AML-193 (cell line): ENCODE measurements around the gene CMTM4.
"Not testable (repeated sequence)": the region's sequence is repeated elsewhere in the genome, so short reads cannot be mapped to it uniquely, and the experiment has no call there.

Experiments used
- DNase-seq, 2 experiments: peaks; one replicate each; lab custom pipeline; 2025; lab: John Stamatoyannopoulos, UW

The CMTM4 gene

DNA sequence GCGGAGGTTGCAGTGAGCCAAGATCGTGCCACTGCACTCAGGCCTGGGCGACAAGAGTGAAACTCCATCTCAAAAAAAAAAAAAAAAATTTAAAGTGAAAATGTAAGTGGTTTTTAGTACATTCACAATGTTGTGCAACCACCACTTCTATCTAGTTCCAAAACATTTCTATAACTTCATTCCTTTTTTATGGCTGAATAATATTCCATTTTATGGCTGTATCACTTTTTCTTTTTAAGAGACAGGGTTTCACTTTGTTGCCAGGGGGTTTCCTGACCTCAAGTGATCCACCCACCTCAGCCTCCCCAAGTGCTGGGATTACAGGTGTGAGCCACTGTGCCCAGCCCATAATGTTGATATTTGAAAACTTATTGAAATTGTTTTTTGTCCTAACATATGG lies 103.7 kb downstream of the CMTM4 start:
- no peak for DNase-seq

DNA sequence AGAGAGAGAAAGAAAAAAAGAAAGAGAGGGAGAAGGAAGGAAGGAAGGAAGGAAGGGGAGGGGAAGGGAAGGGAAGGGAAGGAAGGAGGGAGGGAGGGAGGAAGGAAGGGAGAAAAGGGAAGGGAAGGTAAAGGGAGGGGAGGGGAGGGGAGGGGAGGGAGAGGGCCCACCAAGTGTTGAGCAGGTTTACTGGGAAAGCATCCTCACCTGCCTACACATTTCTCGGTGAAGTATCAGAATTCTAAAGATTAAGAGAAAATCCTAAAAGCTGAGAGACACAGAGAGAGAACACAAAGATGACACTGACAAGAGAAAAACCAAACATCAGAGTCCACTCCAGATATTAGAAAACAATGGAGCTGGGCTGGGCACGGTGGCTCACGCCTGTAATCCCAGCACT lies 104.3 kb downstream of the CMTM4 start:
- no peak for DNase-seq

DNA sequence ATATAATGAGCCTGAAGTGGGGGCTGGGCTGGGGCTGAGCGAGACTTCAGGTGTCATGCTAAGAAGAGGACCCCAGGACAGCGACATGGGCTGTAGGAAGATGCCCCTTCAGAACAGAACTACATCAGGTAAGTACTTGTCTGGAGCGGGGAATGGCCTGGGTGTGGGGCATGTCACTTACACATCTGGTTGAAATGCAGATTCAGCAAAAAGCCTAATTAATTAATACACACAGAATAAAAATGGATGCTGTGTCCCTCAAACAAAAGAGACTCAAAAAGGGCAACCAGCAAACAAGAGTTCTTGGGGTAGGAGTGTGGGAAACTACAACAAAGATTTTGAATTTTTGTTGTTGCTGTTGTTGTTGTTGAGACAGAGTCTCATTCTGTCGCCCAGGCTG lies 105.5 kb downstream of the CMTM4 start:
- DNase-seq = no peak

DNA sequence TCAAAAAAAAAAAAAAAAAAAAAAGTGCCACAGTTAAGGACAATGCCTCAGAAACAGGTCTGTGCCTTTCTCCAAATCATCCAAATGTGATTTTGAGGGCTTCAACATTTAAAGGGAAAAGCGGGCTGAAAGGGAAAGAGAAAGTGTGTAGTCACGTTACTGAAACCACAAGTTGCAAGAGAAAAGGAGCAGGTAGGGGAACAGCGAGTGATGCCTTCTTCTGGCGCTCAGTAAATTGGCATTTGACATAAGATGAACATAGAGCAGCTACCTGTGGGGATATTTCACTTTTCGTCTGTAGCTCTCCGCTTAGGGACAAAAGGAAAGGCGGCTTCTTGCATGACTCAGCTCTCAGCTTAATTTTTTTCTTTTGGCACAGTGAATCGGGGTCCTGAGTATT lies 106.2 kb downstream of the CMTM4 start:
- peak; percentile 22 to 34 for DNase-seq

DNA sequence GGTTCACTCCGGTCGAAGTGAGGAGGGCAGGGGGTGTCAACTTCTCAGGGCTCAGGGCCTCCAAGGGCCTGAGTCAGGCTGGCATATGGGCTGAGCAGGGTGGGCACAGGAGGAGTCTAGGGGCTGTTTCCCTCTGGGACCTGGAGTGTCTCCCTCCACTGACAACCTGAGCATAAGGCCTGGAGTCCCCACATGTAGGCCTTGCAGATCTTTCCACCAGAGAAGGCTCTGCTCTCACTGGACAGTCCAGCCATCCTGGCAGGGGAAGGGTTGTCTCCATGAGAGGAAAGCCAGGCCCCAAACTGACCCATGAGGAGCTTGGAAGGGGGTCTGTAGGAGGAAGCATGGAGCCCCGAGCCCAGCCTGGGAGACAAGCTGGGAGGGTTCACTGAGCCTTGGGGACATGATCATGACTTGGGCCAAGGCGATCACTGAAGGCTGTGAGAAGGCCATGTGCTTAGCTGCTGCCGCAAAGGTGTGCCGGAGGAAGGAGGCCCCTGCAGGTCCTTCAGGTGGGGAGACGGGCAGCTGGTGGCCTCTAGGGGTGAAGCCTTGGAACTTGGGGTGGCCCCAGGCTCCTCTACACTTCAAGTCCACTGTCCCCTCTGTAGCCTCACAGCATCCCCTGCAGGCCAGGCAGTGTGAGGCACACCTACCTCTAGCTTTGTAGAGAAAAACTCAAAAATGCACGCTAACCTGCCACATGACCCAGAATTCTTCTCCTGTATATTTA lies 107.4 kb downstream of the CMTM4 start:
- peak; percentile 82 to 90 for DNase-seq

DNA sequence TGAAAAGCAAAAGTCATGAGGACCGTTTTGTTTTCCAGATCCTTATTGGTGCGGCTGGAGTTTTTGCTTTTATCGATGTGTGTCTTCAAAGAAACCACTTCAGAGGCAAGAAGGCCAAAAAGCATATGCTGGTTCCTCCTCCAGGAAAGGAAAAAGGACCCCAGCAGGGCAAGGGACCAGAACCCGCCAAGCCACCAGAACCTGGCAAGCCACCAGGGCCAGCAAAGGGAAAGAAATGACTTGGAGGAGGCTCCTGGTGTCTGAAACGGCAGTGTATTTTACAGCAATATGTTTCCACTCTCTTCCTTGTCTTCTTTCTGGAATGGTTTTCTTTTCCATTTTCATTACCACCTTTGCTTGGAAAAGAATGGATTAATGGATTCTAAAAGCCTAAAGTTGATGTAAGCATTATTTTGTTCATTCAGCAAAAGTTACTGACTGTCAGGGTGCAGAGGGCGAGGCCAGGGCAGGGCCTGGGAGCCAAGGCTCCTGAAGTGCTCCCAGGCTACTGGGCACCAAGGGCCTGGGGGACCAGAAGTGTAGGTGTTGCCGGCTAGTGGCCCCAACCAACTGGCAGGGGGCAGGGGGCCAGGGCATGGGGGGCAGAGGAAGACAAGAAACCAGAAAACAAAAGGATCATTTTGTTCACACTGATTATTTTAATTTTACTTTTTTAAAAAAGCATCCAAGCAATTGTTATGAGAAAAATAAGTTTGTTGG lies 108.5 kb downstream of the CMTM4 start:
- no peak for DNase-seq

DNA sequence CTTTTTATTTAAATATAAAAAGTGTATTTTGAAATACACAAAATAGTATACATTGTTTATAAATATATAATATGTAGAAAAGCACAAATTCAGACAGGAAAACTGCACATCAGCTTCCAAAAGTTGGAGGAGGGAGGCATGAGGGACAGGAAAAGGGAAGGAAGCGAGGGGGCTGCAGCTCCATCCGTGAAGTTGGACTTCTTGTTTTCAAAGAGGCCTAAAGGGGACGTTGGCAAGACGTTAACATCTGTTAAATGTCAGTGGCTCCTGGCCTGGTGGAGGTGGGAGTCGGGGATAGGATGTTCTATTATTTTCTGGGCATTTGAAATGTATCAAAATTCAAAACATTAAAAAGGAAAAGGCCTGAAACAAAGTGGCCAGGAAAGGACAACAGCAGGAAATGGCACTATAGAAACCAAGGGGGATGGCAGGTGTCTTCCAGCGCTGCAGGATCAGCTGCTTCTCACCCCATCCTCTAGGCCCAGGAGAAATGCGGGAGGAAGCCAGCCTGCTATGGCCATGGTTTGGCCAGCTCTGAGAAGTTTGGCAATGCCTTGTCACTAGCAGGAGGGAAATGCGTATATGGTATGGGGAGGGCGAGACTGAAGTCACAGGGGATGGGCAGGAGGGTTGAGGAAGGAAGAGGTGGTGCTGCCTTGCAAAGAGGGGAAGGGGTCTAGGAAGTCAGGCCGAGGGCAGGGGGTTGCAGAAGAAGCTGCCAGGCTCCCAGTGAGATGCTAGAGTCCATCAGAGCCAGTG lies 110.9 kb downstream of the CMTM4 start:
- peak; percentile 22 to 29 for DNase-seq

DNA sequence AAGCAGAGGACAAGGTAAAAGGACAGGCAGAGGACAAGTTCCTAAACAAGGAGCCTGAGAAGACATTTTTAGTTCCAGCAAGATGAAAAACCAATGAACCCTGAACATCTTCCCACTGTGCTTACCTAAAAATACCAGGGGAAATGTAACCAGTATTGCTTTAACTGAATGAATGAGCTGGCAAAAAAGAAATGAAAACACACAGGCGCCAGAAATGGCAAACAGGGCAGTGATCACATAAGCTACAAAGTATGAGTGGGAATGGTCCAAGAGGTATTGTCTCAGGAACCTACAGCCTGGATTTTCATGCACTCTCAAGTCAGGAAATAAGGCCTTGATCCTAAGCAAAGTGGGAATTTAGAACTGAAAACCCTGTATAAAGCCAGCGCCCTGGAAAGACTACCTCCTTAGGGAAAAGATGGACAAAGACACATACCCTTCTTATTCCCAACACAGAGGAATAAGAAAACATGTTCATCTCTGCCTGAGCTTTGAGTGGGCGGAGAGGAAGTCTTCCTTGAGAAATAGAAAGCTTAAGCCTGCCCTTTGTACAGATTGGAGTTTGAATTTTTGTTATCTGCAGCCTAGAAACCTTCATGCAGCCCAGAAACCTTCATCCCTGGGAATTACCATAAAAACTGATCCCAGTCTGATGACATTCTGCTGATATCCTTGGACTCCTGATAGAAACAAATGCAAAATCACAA lies 115.1 kb downstream of the CMTM4 start:
- DNase-seq = no peak

DNA sequence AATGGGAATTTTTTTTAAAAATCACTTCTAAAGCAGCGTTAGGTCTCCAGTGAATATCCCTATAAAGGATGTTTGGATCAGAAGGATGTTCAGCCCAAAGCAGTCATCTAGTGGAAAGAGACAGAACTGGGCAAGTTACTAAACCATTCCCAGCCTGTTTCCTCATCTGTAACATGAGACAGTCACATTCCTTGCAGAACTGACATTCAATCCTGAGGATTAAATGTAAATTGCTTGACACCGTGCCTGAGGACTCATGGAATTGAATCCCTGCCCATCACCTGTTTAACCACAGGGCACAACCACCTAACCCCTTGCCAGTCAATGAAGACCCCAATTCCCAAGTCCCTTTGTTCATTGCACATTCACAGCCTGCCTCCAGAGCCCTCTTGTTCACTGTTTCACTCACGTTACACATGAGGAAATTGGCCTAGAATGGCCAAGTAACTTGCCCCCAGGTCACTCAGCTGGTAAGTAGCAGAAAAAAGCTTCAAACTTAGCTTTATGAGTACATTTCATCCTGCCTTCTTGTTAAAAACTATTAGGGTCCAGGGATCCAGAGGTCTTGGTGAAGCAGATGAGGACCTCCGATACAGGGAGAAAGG lies 115.8 kb downstream of the CMTM4 start:
- no peak for DNase-seq

DNA sequence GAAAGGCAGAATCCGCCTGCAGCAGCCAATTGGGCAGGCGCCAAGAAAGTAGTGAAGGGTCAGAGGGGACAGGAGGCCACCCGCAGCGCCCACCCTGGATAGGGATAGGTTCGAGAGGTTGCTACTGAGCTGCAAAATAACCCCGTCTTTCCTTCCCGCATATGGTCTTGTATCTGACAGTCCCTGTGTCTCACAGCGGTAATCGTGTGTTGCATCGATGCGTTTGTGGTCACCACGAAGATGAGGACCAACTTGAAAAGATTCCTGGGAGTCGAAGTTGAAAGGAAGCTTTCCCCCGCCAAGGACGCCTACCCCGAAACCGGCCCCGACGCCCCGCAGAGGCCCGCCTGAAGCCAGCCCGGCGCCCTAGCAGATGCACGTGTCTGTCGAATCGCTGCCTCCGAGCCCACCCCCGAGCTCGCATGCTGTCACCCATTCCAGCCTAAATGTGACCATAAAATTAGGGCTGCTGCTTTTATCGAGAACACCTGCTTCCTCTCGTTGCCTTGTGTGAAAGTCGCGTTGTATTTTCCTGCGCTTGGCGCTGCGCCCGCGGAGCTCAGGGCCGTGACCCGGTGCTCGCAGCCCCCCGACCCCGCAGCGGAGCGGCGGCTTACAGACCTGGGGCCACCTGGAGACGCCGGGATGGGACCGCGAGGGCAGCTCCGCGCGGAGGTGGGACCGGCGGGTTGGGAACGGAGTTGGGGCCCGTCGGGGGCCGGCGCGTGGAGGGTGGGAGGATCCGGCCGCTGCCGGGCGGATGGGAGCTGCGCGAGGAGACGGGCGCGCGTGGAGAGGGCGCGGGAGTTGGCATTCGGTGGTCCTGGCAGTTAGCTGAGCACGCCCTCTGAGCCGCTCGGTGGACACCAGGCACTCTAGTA lies 117.7 kb downstream of the CMTM4 start, which contains the start of gene CMTM2:
TSS of gene CMTM2 (plus strand) at position 813 of the 881 bp plus-strand sequence. CDS start 145 bp downstream, outside the sequence.
- DNase-seq = no peak

DNA sequence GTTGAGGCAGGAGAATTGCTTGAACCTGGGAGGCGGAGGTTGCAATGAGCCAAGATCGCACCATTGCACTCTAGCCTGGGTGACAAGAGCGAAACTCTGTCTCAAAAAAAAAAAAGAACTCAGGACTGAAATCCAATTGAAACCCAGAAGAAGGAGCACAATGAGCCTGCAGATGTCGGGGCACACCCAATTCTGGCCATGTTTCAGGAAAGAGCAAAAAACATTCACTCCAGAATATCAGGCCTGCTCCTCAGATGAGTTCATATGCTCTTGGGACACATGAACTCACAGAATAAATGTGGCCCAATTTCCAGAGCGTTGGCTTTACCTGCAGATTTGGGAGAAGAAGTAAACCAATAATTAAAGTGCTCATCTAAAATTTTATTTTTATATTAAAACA lies 120.2 kb downstream of the CMTM4 start:
- DNase-seq = no peak

DNA sequence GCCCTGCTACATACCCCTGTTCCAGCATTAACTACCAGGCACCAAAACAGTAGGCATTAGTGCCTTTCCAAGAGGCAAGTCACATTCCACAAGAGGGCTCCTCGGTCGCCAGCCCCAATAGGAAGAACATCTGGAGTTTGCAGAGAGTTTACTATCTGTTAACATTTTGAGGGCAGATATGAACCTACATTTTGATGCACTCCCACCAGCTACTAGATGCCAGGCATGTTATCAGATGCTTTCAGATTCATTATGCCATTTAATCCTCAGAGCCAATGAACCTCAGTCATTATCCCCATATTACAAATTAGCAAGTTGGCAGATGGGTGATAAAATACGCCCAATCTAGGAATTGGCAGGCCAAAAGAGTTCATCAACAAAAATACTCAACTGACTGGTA lies 121.5 kb downstream of the CMTM4 start:
- DNase-seq = no peak

DNA sequence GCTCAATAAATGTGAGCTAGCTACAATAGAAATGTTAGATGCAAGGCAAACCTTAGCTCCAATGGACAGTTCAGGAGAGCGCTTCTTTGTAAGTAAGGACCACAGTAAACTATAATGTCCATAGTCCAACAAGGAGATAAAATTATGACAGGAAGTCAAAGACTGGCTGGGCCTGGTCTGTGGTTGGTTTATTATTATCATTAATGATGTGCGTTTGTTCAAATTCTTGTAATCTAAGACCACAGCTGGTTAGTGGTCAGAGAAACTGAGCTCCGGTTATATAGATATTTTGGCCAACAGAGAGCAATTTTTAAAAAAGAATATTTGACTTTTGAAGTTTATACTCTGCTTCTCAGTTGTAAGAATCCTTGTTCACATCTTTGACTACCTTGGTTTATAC lies 122.0 kb downstream of the CMTM4 start:
- no peak for DNase-seq

DNA sequence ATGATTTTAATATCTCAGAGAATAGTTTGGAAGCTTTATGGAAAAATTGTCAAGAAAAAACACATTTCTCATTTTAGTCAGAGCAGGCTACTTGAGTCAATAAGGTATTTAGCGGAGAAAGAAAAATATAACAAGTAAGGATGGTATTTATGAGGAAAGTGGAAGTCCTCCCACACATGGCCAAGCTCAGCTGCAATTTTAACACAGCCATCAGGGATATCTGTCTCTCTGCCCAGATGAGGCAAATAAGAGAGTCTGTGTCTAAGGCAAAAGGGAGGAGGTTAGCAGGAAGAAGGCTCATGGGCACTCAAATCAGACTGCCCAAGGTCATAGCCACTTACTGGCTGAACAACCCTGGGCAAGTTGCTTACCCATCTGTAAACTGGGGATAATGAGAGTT lies 122.5 kb downstream of the CMTM4 start:
- DNase-seq = no peak

DNA sequence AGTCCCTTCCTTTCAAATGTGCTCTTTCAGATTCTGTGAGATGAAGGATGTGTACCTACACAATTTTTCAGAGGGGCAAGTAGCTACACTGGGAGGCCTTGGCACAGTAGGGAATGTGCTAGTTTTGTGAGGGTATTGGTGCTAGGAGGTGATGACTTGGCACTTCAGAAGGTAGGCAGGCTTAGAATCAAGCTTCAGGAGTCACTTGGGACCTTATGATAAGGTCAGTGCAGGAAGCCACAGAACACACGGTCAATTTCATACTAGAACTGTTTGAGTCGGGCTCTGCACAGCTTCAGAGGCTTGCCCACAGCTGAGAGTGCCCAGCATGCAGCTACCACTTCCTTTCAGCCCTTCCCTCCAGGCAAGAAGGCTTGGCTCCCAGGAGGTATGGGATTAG lies 124.2 kb downstream of the CMTM4 start:
- no peak for DNase-seq

DNA sequence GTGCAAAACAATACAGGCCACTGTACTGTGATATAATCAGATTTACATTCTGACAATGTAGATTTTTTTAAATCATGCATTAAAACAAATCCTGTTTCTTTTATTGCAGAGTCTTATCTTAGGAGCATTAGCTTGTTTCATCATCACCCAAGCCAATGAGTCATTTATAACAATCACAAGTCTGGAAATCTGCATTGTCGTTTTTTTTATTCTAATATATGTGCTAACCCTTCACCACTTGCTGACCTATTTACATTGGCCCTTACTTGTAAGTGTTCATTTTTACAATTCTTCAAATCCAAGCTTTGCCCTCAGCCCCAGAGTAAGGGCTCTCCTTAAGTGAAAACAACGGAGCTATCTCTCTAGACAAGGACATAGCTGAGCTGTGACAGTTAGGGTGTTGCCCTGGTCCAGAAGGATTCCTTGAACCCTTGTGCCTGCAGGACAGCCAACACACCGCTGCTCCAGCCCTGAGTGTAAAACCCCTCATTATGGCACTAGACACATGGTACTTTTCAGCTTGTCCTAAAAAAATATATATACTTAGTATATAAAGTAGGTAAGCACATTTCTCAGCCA lies 126.6 kb downstream of the CMTM4 start:
- no peak for DNase-seq

DNA sequence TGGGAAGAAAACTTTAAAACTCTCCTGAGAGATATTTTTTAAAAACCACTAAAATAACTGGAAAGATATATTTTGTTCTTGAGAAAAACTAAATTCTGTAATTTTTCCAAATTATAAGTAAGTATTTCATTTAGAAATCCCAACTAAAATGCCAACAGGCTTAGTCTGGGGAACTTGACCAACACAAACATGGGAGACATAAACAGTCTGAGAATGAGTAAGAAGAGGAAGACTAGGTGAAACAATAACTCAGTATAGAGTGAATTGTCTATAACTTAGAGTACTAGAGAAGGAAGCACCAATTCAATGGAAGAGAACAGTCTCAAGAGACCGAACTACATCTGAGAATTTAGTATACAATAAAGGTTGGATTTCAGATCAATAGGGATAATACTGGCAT lies 127.4 kb downstream of the CMTM4 start:
- no peak for DNase-seq

DNA sequence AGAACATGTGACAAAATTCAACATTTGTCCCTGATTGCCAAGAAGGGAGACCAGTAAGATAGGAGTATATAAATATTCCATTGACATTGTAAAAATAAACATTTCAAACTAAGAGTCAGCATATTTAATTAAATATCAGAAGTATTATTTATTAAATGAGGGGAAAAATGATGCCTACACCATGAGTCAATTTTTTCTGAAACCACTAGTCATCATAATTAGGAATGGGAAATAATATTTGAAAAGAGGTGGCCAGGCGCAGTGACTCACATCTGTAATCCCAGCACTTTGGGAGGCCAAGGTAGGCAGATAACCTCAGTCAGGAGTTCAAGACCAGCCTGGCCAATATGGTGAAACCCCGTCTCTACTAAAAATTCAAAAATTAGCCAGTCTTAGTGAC lies 128.2 kb downstream of the CMTM4 start:
- no peak for DNase-seq

DNA sequence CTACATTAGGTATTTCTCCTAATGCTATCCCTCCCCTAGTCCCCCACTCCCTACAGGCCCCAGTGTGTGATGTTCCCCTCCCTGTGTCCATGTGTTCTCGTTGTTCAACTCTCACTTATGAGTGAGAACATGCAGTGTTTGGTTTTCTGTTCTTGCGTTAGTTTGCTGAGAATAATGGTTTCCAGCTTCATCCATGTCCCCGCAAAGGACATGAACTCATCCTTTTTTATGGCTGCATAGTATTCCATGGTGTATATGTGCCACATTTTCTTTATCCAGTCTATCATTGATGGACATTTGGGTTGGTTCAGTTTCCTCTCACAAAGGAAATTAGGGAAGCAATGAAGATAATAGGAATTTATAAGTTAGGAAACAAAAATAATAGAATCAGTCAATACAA lies 129.3 kb downstream of the CMTM4 start:
- DNase-seq = not testable (repeated sequence)
